GM12801 (cell line): Measurements from ENCODE around the gene DNAJC1.

Experiments used
- CTCF ChIP-seq: IDR thresholded peaks from one replicate; pipeline ENCODE4 v1.5.1; 2011; ENCODE audit warnings: control low read depth; ENCODE audit not compliant: insufficient read length; ENCODE audit errors: extremely low read depth

Gene DNAJC1

GRCh38 chr10:22017283-22018020 lies 13.9 kb upstream of the DNAJC1 start:
- TF ChIP-seq CTCF, result no peak

GRCh38 chr10:22016046-22016705 lies 12.6 kb upstream of the DNAJC1 start:
- TF ChIP-seq CTCF, result no peak

- TF ChIP-seq CTCF, result no peak
Measured at GRCh38 chr10:22010973-22011408, 7.5 kb upstream of the DNAJC1 start.

- TF ChIP-seq CTCF, result no peak
Measured at GRCh38 chr10:22010539-22010938, 7.0 kb upstream of the DNAJC1 start.

GRCh38 chr10:22006379-22006884 lies 2.9 kb upstream of the DNAJC1 start:
- TF ChIP-seq CTCF, result no peak

- TF ChIP-seq CTCF, result no peak
Measured at GRCh38 chr10:22005763-22006162, 2.2 kb upstream of the DNAJC1 start.

- no peak for TF ChIP-seq CTCF
Measured at GRCh38 chr10:22003964-22004281, 393 bp upstream of the DNAJC1 start.
